IMR-90 (cell line): Measurements from ENCODE around the gene FCER1A. TPM values are rescaled to one million over a fixed set of nuclear protein-coding genes. Genes with fewer than 3 reads are reported as not detected.

Experiments used
- ATAC-seq: fragments of 200-7000 bp; cut with Tn5 transposase; 2 replicates; pipeline ENCODE4 v1.9.1; 2020; ENCODE audit warnings: low read depth, mild to moderate bottlenecking, moderate library complexity
- BruUV-seq: library from RNA; stranded (reverse); fragments of 400-500 nt; replicated peaks from 2 replicates; lab custom pipeline; 2021; lab: Mats Ljungman, UMichigan
- CTCF ChIA-PET: fragments of 300-600 bp; formaldehyde crosslinking; extraction: SDS; loops from one replicate; lab custom pipeline; 2021; ENCODE audit warnings: antibody characterized with exemption; lab: Yijun Ruan, JAX
- POLR2A ChIA-PET: fragments of 300-600 bp; sonication (Branson Sonifier 250); formaldehyde crosslinking; loops from one replicate; lab custom pipeline; 2022; ENCODE audit warnings: antibody characterized with exemption; ENCODE audit not compliant: unreplicated experiment; lab: Charles Lee
- DNase-seq: peaks from one replicate; pipeline ENCODE4 v3.0.0; 2013
- H2AFZ ChIP-seq: replicated peaks from 2 replicates; pipeline ENCODE3; 2013; ENCODE audit warnings: low read length, mild to moderate bottlenecking; ENCODE audit not compliant: poor library complexity
- H2AK5ac ChIP-seq: 2 replicates; pipeline ENCODE4 v1.6.1; 2013; ENCODE audit warnings: low read depth, low read length, inconsistent platforms
- H2AK9ac ChIP-seq: replicated peaks from 2 replicates; pipeline ENCODE3; 2013; ENCODE audit warnings: mild to moderate bottlenecking, low read depth, low read length, moderate library complexity; ENCODE audit not compliant: poor library complexity
- H2BK120ac ChIP-seq: 2 replicates; pipeline ENCODE4 v1.6.1; 2013; ENCODE audit warnings: low read depth, low read length, inconsistent platforms
- H2BK15ac ChIP-seq: 3 replicates; pipeline ENCODE4 v1.6.1; 2013; ENCODE audit warnings: low read depth, low read length, inconsistent platforms
- H2BK20ac ChIP-seq: 2 replicates; pipeline ENCODE4 v1.6.1; 2013; ENCODE audit warnings: low read depth, mild to moderate bottlenecking, inconsistent platforms, low read length, moderate library complexity
- H2BK5ac ChIP-seq: 2 replicates; pipeline ENCODE4 v1.6.1; 2013; ENCODE audit warnings: mild to moderate bottlenecking, low read depth, low read length, inconsistent platforms; ENCODE audit not compliant: poor library complexity, severe bottlenecking
- H3K14ac ChIP-seq: replicated peaks from 2 replicates; pipeline ENCODE4 v1.6.1; 2013; ENCODE audit warnings: low read depth, low read length, inconsistent platforms
- H3K18ac ChIP-seq: 2 replicates; pipeline ENCODE4 v1.6.1; 2013; ENCODE audit warnings: low read depth, low read length, control low read depth
- H3K23ac ChIP-seq: 2 replicates; pipeline ENCODE4 v1.6.1; 2013; ENCODE audit warnings: low read depth, low read length, inconsistent platforms
- H3K27ac ChIP-seq: 2 replicates; pipeline ENCODE4 v1.5.1; 2013; ENCODE audit warnings: mild to moderate bottlenecking, control low read depth, low read length; ENCODE audit not compliant: insufficient read depth
- H3K27me3 ChIP-seq: 2 replicates; pipeline ENCODE4 v1.6.1; 2013; ENCODE audit warnings: low read length; ENCODE audit not compliant: control insufficient read depth, insufficient read depth
- H3K36me3 ChIP-seq: 2 replicates; pipeline ENCODE4 v1.6.1; 2013; ENCODE audit warnings: low read length, mixed read lengths; ENCODE audit not compliant: control insufficient read depth, insufficient read depth
- H3K4ac ChIP-seq: 2 replicates; pipeline ENCODE4 v1.6.1; 2013; ENCODE audit warnings: low read depth, low read length, inconsistent platforms
- H3K4me1 ChIP-seq: 2 replicates; pipeline ENCODE4 v1.6.1; 2013; ENCODE audit warnings: low read length, mixed read lengths; ENCODE audit not compliant: control insufficient read depth, insufficient read depth
- H3K4me2 ChIP-seq: 2 replicates; pipeline ENCODE4 v1.6.1; 2013; ENCODE audit warnings: low read depth, mild to moderate bottlenecking, control low read depth, low read length, moderate library complexity
- H3K4me3 ChIP-seq: 2 replicates; pipeline ENCODE4 v1.5.1; 2013; ENCODE audit warnings: low read depth, mild to moderate bottlenecking, control low read depth, low read length, moderate library complexity; ENCODE audit not compliant: insufficient read depth
- H3K56ac ChIP-seq: 2 replicates; pipeline ENCODE4 v1.6.1; 2013; ENCODE audit warnings: low read length, inconsistent platforms; ENCODE audit not compliant: insufficient read depth; ENCODE audit errors: extremely low read depth
- H3K79me1 ChIP-seq, 2 experiments: 2 replicates each; pipeline ENCODE4 v1.6.1; 2013; ENCODE audit warnings: low read length in 2 of 2, inconsistent platforms in 1 of 2, low read depth in 1 of 2
- H3K9ac ChIP-seq: 2 replicates; pipeline ENCODE4 v1.6.1; 2013; ENCODE audit warnings: low read depth, low read length, control low read depth
- H3K9me1 ChIP-seq: 2 replicates; pipeline ENCODE4 v1.6.1; 2013; ENCODE audit warnings: low read length, inconsistent platforms; ENCODE audit not compliant: insufficient read depth
- H3K9me3 ChIP-seq: 2 replicates; pipeline ENCODE4 v1.6.1; 2013; ENCODE audit warnings: low read length; ENCODE audit not compliant: control insufficient read depth, insufficient read depth
- H4K20me1 ChIP-seq: 2 replicates; pipeline ENCODE4 v1.6.1; 2013; ENCODE audit warnings: low read length, inconsistent platforms; ENCODE audit not compliant: insufficient read depth
- H4K5ac ChIP-seq: 2 replicates; pipeline ENCODE4 v1.6.1; 2013; ENCODE audit warnings: mild to moderate bottlenecking, low read depth, low read length, control low read depth
- H4K8ac ChIP-seq, 2 experiments: 2 replicates each; pipeline ENCODE4 v1.6.1; 2013; ENCODE audit warnings: low read depth in 2 of 2, low read length in 2 of 2, control low read depth in 1 of 2, inconsistent platforms in 1 of 2
- H4K91ac ChIP-seq: 2 replicates; pipeline ENCODE4 v1.6.1; 2013; ENCODE audit warnings: low read depth, low read length, inconsistent platforms; ENCODE audit not compliant: insufficient read depth
- BHLHE40 ChIP-seq: fragments of 150-350 bp; IDR thresholded peaks from 2 replicates; pipeline ENCODE4 v1.6.1; 2016; ENCODE audit warnings: mild to moderate bottlenecking, low read depth, low read length
- CEBPB ChIP-seq: IDR thresholded peaks from 2 replicates; pipeline ENCODE4 v1.6.1; 2012; ENCODE audit warnings: low read depth, low read length, improper control_type of control experiment
- CHD1 ChIP-seq: IDR thresholded peaks from 2 replicates; pipeline ENCODE4 v1.6.1; 2012; ENCODE audit warnings: low read depth, low read length, improper control_type of control experiment
- FOS ChIP-seq: fragments of 150-350 bp; IDR thresholded peaks from 2 replicates; pipeline ENCODE4 v1.6.1; 2016; ENCODE audit warnings: low read depth, low read length
- MAFK ChIP-seq: IDR thresholded peaks from 2 replicates; pipeline ENCODE4 v1.6.1; 2012; ENCODE audit warnings: low read depth, low read length, improper control_type of control experiment
- MAZ ChIP-seq: IDR thresholded peaks from 2 replicates; pipeline ENCODE4 v1.6.1; 2012; ENCODE audit warnings: low read depth, mild to moderate bottlenecking, low read length, improper control_type of control experiment, moderate library complexity, borderline replicate concordance
- MXI1 ChIP-seq: IDR thresholded peaks from 2 replicates; pipeline ENCODE4 v1.6.1; 2012; ENCODE audit warnings: low read depth, mild to moderate bottlenecking, low read length, moderate library complexity, borderline replicate concordance
- NFE2L2 ChIP-seq: fragments of 150-350 bp; IDR thresholded peaks from 2 replicates; pipeline ENCODE4 v1.6.1; 2016; ENCODE audit warnings: low read depth, mild to moderate bottlenecking, low read length
- POLR2A ChIP-seq: IDR thresholded peaks from 2 replicates; pipeline ENCODE4 v1.6.1; 2012; ENCODE audit warnings: mild to moderate bottlenecking, low read depth, low read length
- RCOR1 ChIP-seq: IDR thresholded peaks from 2 replicates; pipeline ENCODE4 v1.6.1; 2012; ENCODE audit warnings: mild to moderate bottlenecking, low read length, improper control_type of control experiment; ENCODE audit not compliant: insufficient replicate concordance
- RFX5 ChIP-seq: IDR thresholded peaks from 2 replicates; pipeline ENCODE4 v1.8.0; 2012; ENCODE audit warnings: low read depth, mild to moderate bottlenecking, low read length, moderate library complexity
- SMC3 ChIP-seq: fragments of 150-350 bp; IDR thresholded peaks from 2 replicates; pipeline ENCODE4 v1.6.1; 2016; ENCODE audit warnings: low read depth, mild to moderate bottlenecking, antibody characterized with exemption, low read length, moderate library complexity
- USF2 ChIP-seq: fragments of 150-350 bp; IDR thresholded peaks from 2 replicates; pipeline ENCODE4 v1.6.1; 2017; ENCODE audit warnings: mild to moderate bottlenecking, antibody characterized with exemption, low read length, low read depth
- dilution Hi-C: fragments of 300-500 bp; cut with HindIII; formaldehyde crosslinking; loops from one replicate; pipeline ENCODE4 v1.14.3; 2018; ENCODE audit warnings: low sequenced_read_pairs; ENCODE audit not compliant: unreplicated experiment
- in situ Hi-C: fragments of 300-500 bp; cut with MboI; formaldehyde crosslinking; loops from 3 replicates; pipeline ENCODE4 v1.14.3; 2019; ENCODE audit warnings: low sequenced_read_pairs, inconsistent platforms, mixed read lengths
- intact Hi-C: fragments of 100-400 bp; cut with micrococcal nuclease; formaldehyde crosslinking; loops from 2 replicates; pipeline ENCODE4 v1.10.0; 2022
- polyA plus RNA-seq, 3 experiments: library from polyadenylated mRNA; depleted of rRNA; stranded (reverse); fragments of >200 nt; gene quantifications; 2 replicates each; pipeline ENCODE4 v1.2.3, GENCODE V29; 2012; ENCODE audit warnings: low replicate concordance in 1 of 3
- total RNA-seq: library from RNA; depleted of rRNA; stranded (reverse); fragments of >200 nt; gene quantifications from 2 replicates; pipeline ENCODE4 v1.2.3, GENCODE V29; 2012
- TF ChIP-seq, protein P1 (sequence below): conservative IDR thresholded peaks from 2 replicates; pipeline ENCODE4 v1.5.1; 2012; ENCODE audit warnings: mild to moderate bottlenecking, low read depth, low read length, improper control_type of control experiment
- TF ChIP-seq, protein P2 (sequence below): fragments of 150-350 bp; IDR thresholded peaks from 2 replicates; pipeline ENCODE4 v1.6.1; 2016; ENCODE audit warnings: low read depth, mild to moderate bottlenecking, low read length, moderate library complexity, borderline replicate concordance

FCER1A gene
- total and polyA plus RNA-seq, 2 of the 4 experiments (the other 2 are of a cell fraction), result not detected

DNA sequence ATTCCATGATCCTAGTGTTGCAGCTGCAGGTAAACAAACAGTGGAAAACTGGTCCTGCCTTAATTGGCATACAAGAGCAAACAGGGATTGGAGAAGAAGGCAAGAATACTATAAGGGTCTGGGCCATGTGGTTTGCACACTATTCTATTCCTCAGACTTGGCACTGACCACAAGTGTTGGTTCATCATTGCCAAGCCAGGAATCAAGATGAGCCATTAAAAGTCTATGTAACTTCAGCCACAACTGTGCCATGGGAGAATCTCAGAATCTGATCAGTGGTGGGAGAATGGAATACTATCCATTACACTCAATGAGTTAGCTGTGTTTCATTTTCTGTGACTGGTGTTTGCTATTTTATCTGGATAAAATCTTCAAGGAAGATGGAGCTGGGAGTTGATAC is 26.2 kb upstream of the FCER1A start:
- H3K36me3 ChIP-seq, result no peaks in the 10 kb centered on the region
- in situ Hi-C loops (no loop called here), intact Hi-C loops (no loop called here), dilution Hi-C loops (no loop called here)
- peaks cover 6% of the 10 kb centered on the region; the same call in 1 of the 2 replicates for H3K9me3 ChIP-seq
- H2BK120ac ChIP-seq, result no peak overlapping the region
- no TSS peak for BruUV-seq
- ATAC-seq, result no peak
- no peak overlapping the region for H3K23ac ChIP-seq
- H3K27me3 ChIP-seq, result no peaks in the 10 kb centered on the region
- H4K91ac ChIP-seq, result no peak overlapping the region
- no peak overlapping the region for H3K4me2 ChIP-seq
- no peaks in the 10 kb centered on the region for H4K20me1 ChIP-seq
- no peak overlapping the region for H2BK20ac ChIP-seq
- H3K18ac ChIP-seq, result no peak overlapping the region
- H3K4me1 ChIP-seq, result no peaks in the 10 kb centered on the region
- H2AK5ac ChIP-seq, result no peak overlapping the region
- no peak overlapping the region for H3K14ac ChIP-seq
- no peak overlapping the region for H3K4ac ChIP-seq
- no peak overlapping the region for H2BK5ac ChIP-seq
- no peak overlapping the region for H3K4me3 ChIP-seq
- no peak overlapping the region for H4K8ac ChIP-seq
- no peak overlapping the region for H2AFZ ChIP-seq
- no peaks in the 10 kb centered on the region for H3K79me1 ChIP-seq
- TF ChIP-seq USF2 (no peak), RFX5 (no peak), CHD1 (no peak), CEBPB (no peak), MXI1 (no peak), MAFK (no peak), BHLHE40 (no peak), RCOR1 (no peak), NFE2L2 (no peak), FOS (no peak), MAZ (no peak), SMC3 (no peak), POLR2A (no peak)
- TF ChIP-seq, protein P1, sequence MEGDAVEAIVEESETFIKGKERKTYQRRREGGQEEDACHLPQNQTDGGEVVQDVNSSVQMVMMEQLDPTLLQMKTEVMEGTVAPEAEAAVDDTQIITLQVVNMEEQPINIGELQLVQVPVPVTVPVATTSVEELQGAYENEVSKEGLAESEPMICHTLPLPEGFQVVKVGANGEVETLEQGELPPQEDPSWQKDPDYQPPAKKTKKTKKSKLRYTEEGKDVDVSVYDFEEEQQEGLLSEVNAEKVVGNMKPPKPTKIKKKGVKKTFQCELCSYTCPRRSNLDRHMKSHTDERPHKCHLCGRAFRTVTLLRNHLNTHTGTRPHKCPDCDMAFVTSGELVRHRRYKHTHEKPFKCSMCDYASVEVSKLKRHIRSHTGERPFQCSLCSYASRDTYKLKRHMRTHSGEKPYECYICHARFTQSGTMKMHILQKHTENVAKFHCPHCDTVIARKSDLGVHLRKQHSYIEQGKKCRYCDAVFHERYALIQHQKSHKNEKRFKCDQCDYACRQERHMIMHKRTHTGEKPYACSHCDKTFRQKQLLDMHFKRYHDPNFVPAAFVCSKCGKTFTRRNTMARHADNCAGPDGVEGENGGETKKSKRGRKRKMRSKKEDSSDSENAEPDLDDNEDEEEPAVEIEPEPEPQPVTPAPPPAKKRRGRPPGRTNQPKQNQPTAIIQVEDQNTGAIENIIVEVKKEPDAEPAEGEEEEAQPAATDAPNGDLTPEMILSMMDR, result no peak
- TF ChIP-seq, protein P2, sequence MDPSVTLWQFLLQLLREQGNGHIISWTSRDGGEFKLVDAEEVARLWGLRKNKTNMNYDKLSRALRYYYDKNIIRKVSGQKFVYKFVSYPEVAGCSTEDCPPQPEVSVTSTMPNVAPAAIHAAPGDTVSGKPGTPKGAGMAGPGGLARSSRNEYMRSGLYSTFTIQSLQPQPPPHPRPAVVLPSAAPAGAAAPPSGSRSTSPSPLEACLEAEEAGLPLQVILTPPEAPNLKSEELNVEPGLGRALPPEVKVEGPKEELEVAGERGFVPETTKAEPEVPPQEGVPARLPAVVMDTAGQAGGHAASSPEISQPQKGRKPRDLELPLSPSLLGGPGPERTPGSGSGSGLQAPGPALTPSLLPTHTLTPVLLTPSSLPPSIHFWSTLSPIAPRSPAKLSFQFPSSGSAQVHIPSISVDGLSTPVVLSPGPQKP, result no peak
- ChIA-PET CTCF (no interaction called here), POLR2A (no interaction called here)
- no peak overlapping the region for H3K9ac ChIP-seq
- DNase-seq, result no peak
- no peak overlapping the region for H2BK15ac ChIP-seq
- no peak overlapping the region for H3K56ac ChIP-seq
- H3K9me1 ChIP-seq, result no peaks in the 10 kb centered on the region
- no peak overlapping the region for H3K27ac ChIP-seq
- H2AK9ac ChIP-seq, result no peak overlapping the region
- H4K5ac ChIP-seq, result no peak overlapping the region
